Measurements from ENCODE around the gene UGT2A3.

GRCh38 chr4:68883870-68884269, 67.7 kb downstream of the UGT2A3 start:
- TF ChIP-seq POLR2A (IDR thresholded peaks at IDR 0.05): no peak
- TF ChIP-seq CTCF (IDR thresholded peaks at IDR 0.05): no peak
